OCI-LY7 (cell line): Measurements from ENCODE around the gene SLC10A7. TPM values are rescaled to one million over a fixed set of nuclear protein-coding genes. Genes with fewer than 3 reads are reported as not detected.

Experiments used
- BruUV-seq: library from RNA; stranded (reverse); fragments of 400-500 nt; replicated peaks from 2 replicates; lab custom pipeline; 2021; lab: Mats Ljungman, UMichigan
- CTCF ChIA-PET: fragments of 300-600 bp; sonication (Branson Sonifier 250); formaldehyde crosslinking; loops from one replicate; lab custom pipeline; 2022; ENCODE audit warnings: antibody characterized with exemption; ENCODE audit not compliant: unreplicated experiment; lab: Charles Lee
- POLR2A ChIA-PET: fragments of 300-600 bp; sonication (Branson Sonifier 250); formaldehyde crosslinking; loops from one replicate; lab custom pipeline; 2022; ENCODE audit warnings: antibody characterized with exemption; lab: Charles Lee
- DNase-seq: peaks from one replicate; pipeline ENCODE4 v3.0.0-alpha.2; 2015; ENCODE audit warnings: low spot score
- H2AFZ ChIP-seq: fragments of 200-600 bp; sonication (generic), shearing (Covaris generic); 2 replicates; pipeline ENCODE4 v1.6.1; 2014; ENCODE audit warnings: mild to moderate bottlenecking, antibody characterized with exemption, low read length, moderate library complexity
- H3K27ac ChIP-seq: fragments of 200-600 bp; sonication (generic); 2 replicates; pipeline ENCODE4 v1.5.1; 2014; ENCODE audit warnings: mixed run types, low read depth, mild to moderate bottlenecking, moderate library complexity, low read length, inconsistent platforms; ENCODE audit not compliant: poor library complexity, severe bottlenecking
- H3K36me3 ChIP-seq: fragments of 200-600 bp; sonication (generic); 2 replicates; pipeline ENCODE4 v1.6.1; 2014; ENCODE audit warnings: mild to moderate bottlenecking, antibody characterized with exemption, low read length, moderate library complexity, mixed read lengths; ENCODE audit not compliant: insufficient read depth
- H3K4me1 ChIP-seq: fragments of 200-600 bp; sonication (generic); 2 replicates; pipeline ENCODE4 v1.5.1; 2014; ENCODE audit warnings: mild to moderate bottlenecking, low read length; ENCODE audit not compliant: insufficient read depth, poor library complexity, severe bottlenecking
- H3K4me2 ChIP-seq: fragments of 200-600 bp; sonication (generic); 2 replicates; pipeline ENCODE4 v1.6.1; 2014; ENCODE audit warnings: mild to moderate bottlenecking, low read length
- H3K4me3 ChIP-seq: fragments of 200-600 bp; sonication (generic); 2 replicates; pipeline ENCODE4 v1.5.1; 2014; ENCODE audit warnings: mild to moderate bottlenecking, low read depth, low read length; ENCODE audit not compliant: poor library complexity, severe bottlenecking
- H3K79me2 ChIP-seq: fragments of 200-600 bp; sonication (generic); 2 replicates; pipeline ENCODE4 v1.6.1; 2016; ENCODE audit warnings: low read depth, mild to moderate bottlenecking, low read length, moderate library complexity, mixed read lengths; ENCODE audit not compliant: insufficient read depth
- H3K9me2 ChIP-seq: fragments of 200-600 bp; sonication (generic); 2 replicates; pipeline ENCODE4 v1.6.1; 2016; ENCODE audit warnings: mild to moderate bottlenecking, low read length, mixed read lengths; ENCODE audit not compliant: insufficient read depth
- H3K9me3 ChIP-seq: fragments of 200-600 bp; sonication (generic); 2 replicates; pipeline ENCODE4 v1.6.1; 2014; ENCODE audit warnings: mild to moderate bottlenecking, mixed run types, low read length, mixed read lengths
- H4K20me1 ChIP-seq: fragments of 200-600 bp; sonication (generic); 2 replicates; pipeline ENCODE4 v1.6.1; 2014; ENCODE audit warnings: mild to moderate bottlenecking, antibody characterized with exemption, low read length, moderate library complexity, mixed read lengths; ENCODE audit not compliant: insufficient read depth
- EZH2phosphoT487 ChIP-seq: fragments of 200-600 bp; sonication (generic); IDR thresholded peaks from 2 replicates; pipeline ENCODE4 v1.6.1; 2018; ENCODE audit warnings: low read depth, borderline replicate concordance, mild to moderate bottlenecking, mixed run types, antibody characterized with exemption, low read length, moderate library complexity, mixed read lengths
- intact Hi-C: fragments of 100-400 bp; cut with micrococcal nuclease; formaldehyde crosslinking; loops from one replicate; pipeline ENCODE4 v1.10.0; 2022; ENCODE audit not compliant: unreplicated experiment
- total RNA-seq, 2 experiments: library from RNA; depleted of rRNA in 1 of 2; stranded (reverse); fragments of >200 nt in 1 of 2; shearing (Covaris generic) in 1 of 2; gene quantifications; 2 replicates each; pipeline ENCODE4 v1.2.3, GENCODE V29; 2014 to 2022
- TF ChIP-seq, protein P1 (sequence below): fragments of 200-600 bp; sonication (generic); conservative IDR thresholded peaks from 2 replicates; pipeline ENCODE4 v1.5.1; 2014; ENCODE audit warnings: mild to moderate bottlenecking, antibody characterized with exemption, low read length, moderate library complexity, mixed read lengths

The SLC10A7 gene
- total RNA-seq, 2 experiments from 2014 or later = 16.8 to 18.9 TPM

DNA sequence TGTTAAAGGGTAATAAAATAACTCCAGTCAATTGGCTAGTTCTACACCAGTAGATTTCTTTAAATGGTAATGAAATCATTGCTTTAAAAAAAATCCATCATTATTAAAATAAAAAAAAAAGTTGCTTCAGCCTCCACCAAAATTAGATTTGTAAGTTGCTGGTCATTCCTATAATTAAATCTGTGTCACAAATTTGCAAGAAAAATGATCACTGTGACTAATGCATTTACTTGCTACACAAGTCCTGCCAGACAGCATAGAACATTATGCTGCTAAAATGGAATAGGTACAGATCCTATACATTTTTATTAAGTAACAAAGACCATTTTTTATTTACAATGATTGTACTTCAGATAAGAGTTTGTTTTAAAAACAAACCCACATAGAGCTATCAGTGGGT lies 85.8 kb downstream of the SLC10A7 start:
- H3K9me2 ChIP-seq = no peaks in the 10 kb centered on the region
- TF ChIP-seq EZH2phosphoT487 = no peak
- TF ChIP-seq, protein P1, sequence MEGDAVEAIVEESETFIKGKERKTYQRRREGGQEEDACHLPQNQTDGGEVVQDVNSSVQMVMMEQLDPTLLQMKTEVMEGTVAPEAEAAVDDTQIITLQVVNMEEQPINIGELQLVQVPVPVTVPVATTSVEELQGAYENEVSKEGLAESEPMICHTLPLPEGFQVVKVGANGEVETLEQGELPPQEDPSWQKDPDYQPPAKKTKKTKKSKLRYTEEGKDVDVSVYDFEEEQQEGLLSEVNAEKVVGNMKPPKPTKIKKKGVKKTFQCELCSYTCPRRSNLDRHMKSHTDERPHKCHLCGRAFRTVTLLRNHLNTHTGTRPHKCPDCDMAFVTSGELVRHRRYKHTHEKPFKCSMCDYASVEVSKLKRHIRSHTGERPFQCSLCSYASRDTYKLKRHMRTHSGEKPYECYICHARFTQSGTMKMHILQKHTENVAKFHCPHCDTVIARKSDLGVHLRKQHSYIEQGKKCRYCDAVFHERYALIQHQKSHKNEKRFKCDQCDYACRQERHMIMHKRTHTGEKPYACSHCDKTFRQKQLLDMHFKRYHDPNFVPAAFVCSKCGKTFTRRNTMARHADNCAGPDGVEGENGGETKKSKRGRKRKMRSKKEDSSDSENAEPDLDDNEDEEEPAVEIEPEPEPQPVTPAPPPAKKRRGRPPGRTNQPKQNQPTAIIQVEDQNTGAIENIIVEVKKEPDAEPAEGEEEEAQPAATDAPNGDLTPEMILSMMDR = no peak
- no TSS peak for BruUV-seq
- intact Hi-C loops = no loop called here
- ChIA-PET CTCF (no interaction called here), POLR2A (interaction anchor here (0.5 to 0.9 kb wide), 3 partner anchors 23 to 327 kb away, joined by 3 to 4 read pairs (median 4); no protein-coding TSS in a partner anchor)
- H3K9me3 ChIP-seq = no peaks in the 10 kb centered on the region
- H3K4me1 ChIP-seq = no peaks in the 10 kb centered on the region
- H3K27ac ChIP-seq = no peak overlapping the region
- H2AFZ ChIP-seq = no peak overlapping the region
- no peaks in the 10 kb centered on the region for H3K36me3 ChIP-seq
- no peak overlapping the region for H3K4me2 ChIP-seq
- no peaks in the 10 kb centered on the region for H3K79me2 ChIP-seq
- H4K20me1 ChIP-seq = no peaks in the 10 kb centered on the region; the same call in 1 of the 2 replicates
- H3K4me3 ChIP-seq = no peak overlapping the region
- no peak for DNase-seq

DNA sequence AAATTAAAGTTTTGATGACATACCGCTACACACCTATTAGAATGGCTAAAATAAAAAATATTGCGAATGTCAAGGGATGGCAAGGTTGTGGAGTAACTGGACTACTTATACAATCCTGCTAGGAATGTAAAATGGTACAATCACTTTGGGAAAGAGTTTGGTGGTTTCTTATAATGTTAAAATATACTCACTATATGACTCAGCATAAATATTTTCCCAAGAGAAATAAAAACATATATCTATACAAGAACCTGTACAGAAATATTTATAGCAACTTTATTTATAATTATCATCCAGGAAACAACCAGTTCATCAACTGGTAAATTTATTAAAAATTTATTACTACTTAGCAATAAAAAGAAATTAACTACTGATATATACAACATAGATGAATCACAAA lies 89.7 kb downstream of the SLC10A7 start:
- no peak for DNase-seq
- Histone ChIP-seq H3K79me2 (no peaks in the 10 kb centered on the region), H3K27ac (no peak overlapping the region), H3K36me3 (no peaks in the 10 kb centered on the region), H3K4me2 (no peak overlapping the region), H3K4me1 (no peaks in the 10 kb centered on the region), H3K4me3 (no peak overlapping the region), H3K9me3 (no peaks in the 10 kb centered on the region), H4K20me1 (no peaks in the 10 kb centered on the region; the same call in 1 of the 2 replicates), H3K9me2 (no peaks in the 10 kb centered on the region; the same call in 1 of the 2 replicates), H2AFZ (no peak overlapping the region)
- TF ChIP-seq EZH2phosphoT487 = no peak
- TF ChIP-seq, protein P1 = no peak
- ChIA-PET POLR2A (no interaction called here), CTCF (no interaction called here)
- intact Hi-C loops = no loop called here
- no TSS peak for BruUV-seq

DNA sequence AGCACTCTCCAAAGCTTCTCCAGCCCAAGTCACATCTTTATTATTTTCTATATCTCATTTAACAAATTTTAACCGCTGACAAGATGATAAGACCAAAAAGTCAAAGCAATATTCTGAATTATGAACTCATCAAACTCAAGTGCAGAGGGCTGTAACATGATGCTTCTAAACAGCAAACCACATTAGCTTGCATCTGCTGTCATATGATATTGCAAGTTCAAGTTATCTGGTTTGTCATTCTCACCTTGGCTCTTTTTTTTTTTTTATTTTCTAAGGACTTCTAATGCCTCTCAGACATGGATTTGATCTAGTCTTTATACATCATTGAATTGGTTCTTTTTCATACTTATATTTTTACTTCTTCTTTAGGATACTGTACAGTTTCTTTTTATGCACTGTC lies 93.4 kb downstream of the SLC10A7 start:
- ChIA-PET CTCF (no interaction called here), POLR2A (interaction anchor here (0.8 kb wide), 2 partner anchors 9 to 728 kb away, joined by 3 to 4 read pairs; no protein-coding TSS in a partner anchor)
- Histone ChIP-seq H3K4me3 (no peak overlapping the region), H3K9me2 (no peaks in the 10 kb centered on the region; the same call in 1 of the 2 replicates), H3K4me1 (no peaks in the 10 kb centered on the region), H2AFZ (no peak overlapping the region), H4K20me1 (no peaks in the 10 kb centered on the region), H3K4me2 (no peak overlapping the region), H3K36me3 (no peaks in the 10 kb centered on the region), H3K79me2 (no peaks in the 10 kb centered on the region), H3K27ac (no peak overlapping the region), H3K9me3 (no peaks in the 10 kb centered on the region)
- no TSS peak for BruUV-seq
- no peak for TF ChIP-seq EZH2phosphoT487
- TF ChIP-seq, protein P1 = no peak
- DNase-seq = no peak
- intact Hi-C loops = no loop called here
